Hematopoietic multipotent progenitor cell treated with erythropoietin and hydrocortisone succinate and interleukin-3 and kit ligand, for 4 days (in vitro differentiated cells): ENCODE measurements around the gene LPCAT2.
A peak's percentile ranks its signal among the peaks of the same experiment; 100 is the strongest.
"Not testable (repeated sequence)": the region's sequence is repeated elsewhere in the genome, so short reads cannot be mapped to it uniquely, and the experiment has no call there.

Experiments
- DNase-seq: peaks from one replicate; pipeline ENCODE4 v3.0.0-alpha.2; 2015

The LPCAT2 gene

DNA sequence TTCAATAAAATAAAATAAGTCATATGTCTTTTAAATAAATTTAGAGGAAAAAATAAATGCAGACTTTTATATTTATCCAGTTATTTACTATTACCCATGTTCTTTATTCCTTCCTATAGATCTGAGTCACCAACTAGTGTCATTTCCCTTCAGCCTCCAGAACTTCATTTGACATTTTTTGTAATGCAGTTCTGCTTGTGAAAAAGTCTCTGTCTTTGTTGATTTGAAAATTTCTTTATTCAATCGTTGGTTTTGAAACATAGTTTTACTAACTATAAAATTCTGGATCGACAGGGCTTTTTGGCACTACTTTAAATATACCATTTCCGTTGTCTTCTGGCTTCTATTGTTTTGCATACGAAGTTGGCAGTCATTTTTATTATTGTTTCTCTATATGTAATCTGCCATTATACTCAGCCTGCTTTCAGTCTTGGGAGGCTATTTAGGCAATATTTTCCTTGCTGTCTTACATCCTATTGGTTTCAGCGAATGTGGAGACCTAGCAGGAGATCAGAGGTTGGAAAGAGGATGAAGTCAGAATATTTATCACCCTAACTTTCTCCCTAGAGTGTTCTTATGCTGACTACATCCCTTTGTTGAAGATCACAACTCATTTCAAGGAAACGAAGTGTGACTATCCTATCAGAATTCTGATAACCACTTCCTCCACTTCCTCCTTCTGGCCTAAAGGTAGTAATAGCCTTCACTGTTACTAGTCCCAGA is 104.9 kb downstream of the LPCAT2 start:
- peak; percentile 17 for DNase-seq

- peak; percentile 56 for DNase-seq
These were observed 106.2 kb downstream of the LPCAT2 start for GRCh38 chr16:55615071-55615470.

DNA sequence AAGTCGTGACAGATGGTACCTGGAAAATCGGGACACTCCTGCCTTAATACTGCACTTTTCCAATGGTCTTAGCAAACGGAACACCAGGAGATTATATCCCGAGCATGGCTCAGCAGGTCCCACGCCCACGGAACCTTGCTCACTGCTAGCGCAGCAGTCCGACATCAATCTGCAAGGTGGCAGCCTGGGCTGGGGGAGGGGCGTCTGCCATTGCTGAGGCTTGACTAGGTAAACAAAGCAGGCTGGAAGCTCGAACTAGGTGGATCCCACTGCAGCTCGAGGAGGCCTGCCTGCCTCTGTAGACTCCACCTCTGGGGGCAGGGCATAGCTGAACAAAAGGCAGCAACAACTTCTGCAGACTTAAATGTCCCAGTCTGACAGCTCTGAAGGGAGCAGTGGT is 106.8 kb downstream of the LPCAT2 start:
- DNase-seq = not testable (repeated sequence)

DNA sequence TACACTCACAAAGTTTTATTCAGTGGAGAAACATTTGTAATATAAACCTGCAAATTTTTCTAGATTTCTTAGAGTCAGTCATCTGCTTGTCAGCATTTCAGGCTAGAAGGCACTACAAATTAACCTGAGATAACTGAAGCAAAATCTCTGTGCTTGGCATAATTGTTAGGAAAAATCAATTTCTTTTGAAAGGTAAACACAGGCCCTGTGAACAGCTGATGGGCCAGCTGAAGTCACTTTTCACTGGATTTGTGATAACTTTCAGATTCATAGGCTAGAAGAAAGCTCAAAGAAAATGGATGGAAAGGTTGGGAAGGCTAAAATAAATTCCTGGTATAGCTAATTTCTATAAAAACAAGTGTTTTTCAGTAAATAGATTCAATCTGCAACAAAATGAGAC is 112.9 kb downstream of the LPCAT2 start:
- no peak for DNase-seq

- DNase-seq = no peak
These were observed 113.4 kb downstream of the LPCAT2 start for GRCh38 chr16:55622272-55622671.

GRCh38 chr16:55622930-55623561 is 114.2 kb downstream of the LPCAT2 start:
- no peak for DNase-seq

DNA sequence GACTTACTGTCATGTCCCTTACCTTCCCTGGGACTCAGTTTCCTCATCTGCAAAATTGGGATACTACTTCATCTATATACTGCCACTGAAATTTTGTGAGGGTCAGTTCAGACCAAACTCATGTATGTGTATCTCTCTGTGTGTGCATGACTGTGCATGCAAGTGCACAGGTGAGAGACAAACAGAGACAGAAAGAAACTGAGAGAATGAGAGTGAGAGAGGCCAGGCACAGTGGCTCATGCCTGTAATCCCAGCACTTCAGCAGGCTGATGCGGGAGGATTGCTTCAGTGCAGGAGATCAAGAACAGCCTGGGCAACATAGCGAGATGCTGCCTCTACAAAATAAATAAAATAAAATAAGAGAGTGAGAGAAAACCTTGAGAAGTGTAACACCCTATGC is 114.8 kb downstream of the LPCAT2 start:
- DNase-seq = no peak

- no peak for DNase-seq
These were observed 115.8 kb downstream of the LPCAT2 start for GRCh38 chr16:55624696-55625095.

DNA sequence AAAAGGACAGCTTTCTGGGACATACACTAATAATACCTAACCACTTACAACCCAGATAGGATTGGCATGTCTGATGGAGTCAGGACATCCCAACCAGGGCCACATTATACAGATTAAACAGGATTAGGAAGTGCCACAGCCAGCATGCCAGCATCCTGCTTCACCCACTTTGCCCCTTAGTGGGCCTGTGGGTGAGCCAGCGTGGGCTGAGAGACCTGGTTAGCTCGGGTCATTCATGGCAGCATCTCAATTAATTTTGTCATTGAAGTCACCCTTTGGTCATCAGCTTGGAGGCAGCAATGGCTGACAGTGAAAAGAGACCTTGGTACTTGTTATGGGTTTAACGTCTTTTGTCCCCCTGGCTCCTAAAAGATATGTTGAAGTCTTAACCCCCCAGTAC is 117.0 kb downstream of the LPCAT2 start:
- no peak for DNase-seq

DNA sequence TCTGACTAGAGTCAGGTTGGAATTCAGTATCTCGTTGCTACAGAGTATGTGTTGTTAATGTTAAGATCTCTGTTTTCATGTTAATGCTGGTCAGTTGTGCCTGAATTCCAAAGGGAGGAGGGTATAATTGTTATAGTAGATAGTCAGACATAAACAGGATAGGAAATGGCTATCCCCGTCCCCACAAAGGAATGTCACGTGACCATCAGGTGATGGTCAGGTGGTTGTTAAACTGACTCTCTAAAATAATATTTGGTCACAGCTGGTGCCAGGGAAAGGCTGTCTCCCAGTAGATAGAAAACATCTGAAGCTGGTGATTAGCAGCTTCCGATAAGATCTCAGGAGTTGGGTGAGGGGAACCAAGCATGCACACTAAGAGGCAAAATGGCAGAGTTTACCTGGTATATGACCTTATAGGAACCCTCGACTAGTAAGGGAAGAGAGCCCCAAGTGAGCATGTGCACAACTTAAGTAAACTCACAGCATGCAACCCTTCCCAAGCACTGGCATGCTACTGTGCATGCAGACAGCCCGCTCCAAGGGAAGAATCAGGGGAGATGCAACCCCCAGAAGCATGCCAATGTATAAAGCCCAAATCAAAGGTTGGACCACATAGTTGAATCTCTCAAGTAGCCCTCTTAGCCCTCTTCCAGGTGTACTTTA is 119.6 kb downstream of the LPCAT2 start:
- no peak for DNase-seq

DNA sequence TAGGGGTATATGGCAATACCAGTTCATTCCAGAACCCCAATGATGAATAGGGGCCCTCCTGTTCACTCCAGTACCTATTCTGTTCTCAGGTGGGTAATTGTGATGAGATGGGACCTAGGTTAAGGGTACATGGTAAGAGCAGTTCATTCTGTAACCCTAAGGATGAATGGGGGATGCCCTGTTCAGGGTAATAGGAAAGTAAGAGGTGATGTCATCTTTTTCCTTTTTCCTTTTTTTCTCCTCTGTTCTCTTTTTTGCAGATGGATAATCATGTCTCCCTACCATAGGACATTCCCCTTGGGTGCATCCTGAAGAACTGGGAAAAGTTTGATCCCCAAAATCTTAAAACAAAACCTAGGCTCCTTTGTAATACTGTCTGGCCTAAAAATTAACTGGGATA is 121.9 kb downstream of the LPCAT2 start:
- no peak for DNase-seq

DNA sequence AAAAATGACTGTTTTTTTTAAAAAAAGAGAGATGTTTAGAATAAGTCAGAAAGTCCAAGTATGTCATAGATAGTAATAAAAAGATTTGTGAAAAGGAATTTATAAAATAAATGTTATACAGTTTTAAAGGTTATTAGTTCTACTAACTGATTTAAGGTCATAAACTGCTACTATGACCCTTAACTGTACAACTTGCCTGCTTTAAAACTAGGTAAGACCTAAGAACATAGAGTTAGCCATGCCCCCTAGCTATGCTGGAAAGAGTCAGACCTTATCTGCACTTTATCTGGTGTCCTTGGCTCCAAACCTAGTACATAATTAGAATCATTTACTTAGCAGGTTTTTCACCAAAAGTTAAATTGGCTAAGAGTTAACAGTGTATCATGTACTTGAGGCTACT is 123.4 kb downstream of the LPCAT2 start:
- DNase-seq = no peak

DNA sequence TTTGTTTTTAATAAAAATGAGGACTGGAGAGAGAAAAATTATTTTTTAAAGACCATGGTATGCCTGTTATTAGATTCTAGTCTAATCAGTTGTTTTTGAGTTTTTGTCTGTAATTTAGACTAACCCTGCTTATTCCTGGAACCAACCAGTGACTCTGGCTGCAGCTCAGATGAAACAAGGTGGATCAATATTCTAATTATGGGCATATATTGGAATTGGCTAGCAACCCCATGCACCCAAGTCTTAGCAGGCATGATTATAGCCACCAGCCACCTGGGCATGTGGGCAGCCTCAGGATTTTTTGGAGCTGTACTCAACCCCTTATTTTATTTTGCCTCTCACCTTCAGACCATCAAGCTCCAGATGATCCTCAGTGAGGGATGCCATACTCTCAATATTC is 125.3 kb downstream of the LPCAT2 start:
- no peak for DNase-seq
